ENCODE data around the gene ST14.

DNA sequence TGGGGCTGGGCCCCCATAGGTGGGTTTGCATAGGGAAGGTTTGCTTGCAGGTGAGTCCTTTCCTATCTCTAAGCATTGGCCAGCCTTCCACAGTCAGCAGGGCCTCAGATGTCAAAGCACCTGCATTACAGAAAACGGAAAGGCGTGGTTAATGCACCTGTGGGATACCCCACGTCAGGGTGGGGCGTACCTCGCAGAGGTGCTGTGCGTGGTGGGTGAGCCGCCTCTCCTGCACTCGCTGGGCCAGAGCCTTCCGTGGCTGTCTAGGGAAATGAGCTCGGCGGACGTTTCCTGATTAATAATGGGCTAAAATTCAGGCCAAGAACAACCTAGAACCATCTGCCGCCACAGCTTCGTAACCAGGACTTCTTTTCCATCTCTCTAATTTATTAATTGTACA, 32.3 kb downstream of the ST14 start:
- TF ChIP-seq GATA2 (IDR thresholded peaks at IDR 0.05; ENCODE audit: low read depth, low read length) (no peak), GATA3 (IDR thresholded peaks at IDR 0.05; ENCODE audit: low read depth, low read length) (no peak)

Measured in SH-SY5Y (cell line).